ENCODE data around the gene RYR1. TPM values are rescaled to one million over a fixed set of nuclear protein-coding genes. Genes with fewer than 3 reads are reported as not detected.

The RYR1 gene
- total and polyA plus RNA-seq, 2 of the 8 experiments (the other 6 are each of a cell fraction or from before 2014, with no cell fraction given) = 5.8 to 11.8 TPM

DNA sequence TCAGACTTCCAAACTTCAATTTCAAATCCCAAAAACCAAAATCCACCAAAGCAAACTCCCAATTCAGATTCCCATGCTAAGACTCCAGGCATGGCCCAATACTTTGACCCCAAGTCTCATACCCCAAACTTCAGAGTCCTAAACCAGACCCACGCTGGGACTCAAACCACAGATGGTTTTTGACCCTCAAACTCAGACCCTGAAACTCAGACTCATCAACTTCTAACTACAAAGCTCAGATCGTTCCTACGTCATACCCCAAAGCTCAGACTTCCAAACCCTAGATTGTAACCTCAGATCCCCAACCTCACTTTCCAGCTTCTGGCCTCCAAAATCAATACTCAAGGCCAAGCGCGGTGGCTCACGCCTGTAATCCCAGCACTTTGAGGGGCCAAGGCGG, 11.9 kb downstream of the RYR1 start:
- Histone ChIP-seq H4K91ac (replicated peaks; ENCODE audit: insufficient read length, low read length) (no peak overlapping the region), H2AFZ (ENCODE audit: low read length) (no peak overlapping the region), H3K9ac (replicated peaks in 1 of 4; ENCODE audit: extremely low read depth in 1 of 4, low read depth in 3 of 4, low read length in 3 of 4) (no peak overlapping the region), H3K56ac (replicated peaks; ENCODE audit: insufficient read length, low read depth, low read length) (no peak overlapping the region), H4K5ac (ENCODE audit: insufficient read length, low read depth, low read length) (no peak overlapping the region), H3K23ac (ENCODE audit: insufficient read length) (no peak overlapping the region), H2BK120ac (replicated peaks; ENCODE audit: low read depth, low read length) (no peak overlapping the region), H3K27me3 (replicated peaks in 1 of 4; ENCODE audit: control insufficient read depth in 3 of 4, extremely low read depth in 1 of 4, insufficient read depth in 3 of 4, low read length in 3 of 4) (no peaks in the 10 kb centered on the region), H3K79me2 (ENCODE audit: control insufficient read depth in 1 of 2, insufficient read depth in 2 of 2, low read length in 2 of 2) (no peaks in the 10 kb centered on the region), H4K20me1 (replicated peaks in 1 of 2; ENCODE audit: control insufficient read depth in 1 of 2, insufficient read depth in 2 of 2, low read length in 2 of 2) (peaks cover 0 to 2% of the 10 kb centered on the region in 2 experiments), H4K8ac (ENCODE audit: extremely low read depth, insufficient read depth, low read length) (no peak overlapping the region), H2BK15ac (ENCODE audit: low read length) (no peak overlapping the region), H2BK20ac (ENCODE audit: low read length) (no peak overlapping the region), H3K14ac (ENCODE audit: insufficient read length) (no peak overlapping the region), H3K36me3 (ENCODE audit: control insufficient read depth in 2 of 4, insufficient read depth in 4 of 4, low read length in 3 of 4) (peaks cover 4 to 7% (median 5%) of the 10 kb centered on the region in 4 experiments; a peak in 6 of 8 replicates), H3K4me3 (ENCODE audit: extremely low read depth in 1 of 4, insufficient read depth in 2 of 4, low read depth in 3 of 4, low read length in 4 of 4) (no peak overlapping the region), H3K4me2 (ENCODE audit: insufficient read depth in 1 of 2, low read depth in 2 of 2, low read length in 2 of 2) (no peak overlapping the region), H3K27ac (ENCODE audit: low read depth, low read length) (no peak overlapping the region), H3K4me1 (replicated peaks in 1 of 4; ENCODE audit: control insufficient read depth in 3 of 4, insufficient read depth in 4 of 4, low read length in 3 of 4) (peaks cover 0 to 5% (median 3%) of the 10 kb centered on the region in 4 experiments; a peak in 5 of 7 replicates), H3K18ac (ENCODE audit: extremely low read depth, low read length) (no peak overlapping the region), H2BK12ac (ENCODE audit: low read depth, low read length) (no peak overlapping the region), H2BK5ac (ENCODE audit: low read depth, low read length) (no peak overlapping the region), H3K4ac (replicated peaks; ENCODE audit: insufficient read length, low read depth, low read length) (no peak overlapping the region), H3K9me3 (ENCODE audit: insufficient read depth in 2 of 2, low read depth in 1 of 2, low read length in 1 of 2) (no peaks in the 10 kb centered on the region), H2AK5ac (ENCODE audit: low read depth, low read length) (no peak overlapping the region), H3K23me2 (ENCODE audit: low read depth, low read length) (no peaks in the 10 kb centered on the region), H3K79me1 (ENCODE audit: low read depth, low read length) (no peaks in the 10 kb centered on the region; the same call in 1 of the 2 replicates)
- FAIRE-seq (no peak), DNase-seq (ENCODE audit: low read depth in 1 of 2, low spot score in 2 of 2) (no peak)
- WGBS, 2 experiments (ENCODE audit: extremely low coverage in 1 of 2, insufficient coverage in 1 of 2, insufficient read length in 1 of 2, insufficient replicate concordance in 2 of 2, low coverage in 1 of 2, low lambda C conversion rate in 2 of 2, missing lambda C conversion rate in 1 of 2) = 94% methylated on average over 7 of the region's 7 CpGs; no CpG with 5 or more reads in 1 of the 2 experiments
- ChIA-PET CTCF (ENCODE audit: partially characterized antibody) (interaction anchor here (1.2 kb wide), 1 partner anchor 42 kb away, joined by 8 read pairs; the partner anchor contains the start of gene FAM98C), POLR2A (ENCODE audit: partially characterized antibody) (interaction anchor here (0.9 to 1.4 kb wide), 2 partner anchors 8 to 42 kb away, joined by 3 to 4 read pairs; partner anchors contain the start of gene FAM98C)
- TF ChIP-seq POU5F1 (IDR thresholded peaks at IDR 0.05; ENCODE audit: low read depth, low read length) (no peak), CHD1 (IDR thresholded peaks at IDR 0.05; ENCODE audit: low read depth, low read length) (no peak), ASH2L (IDR thresholded peaks at IDR 0.05; ENCODE audit: low read length) (no peak), BACH1 (IDR thresholded peaks at IDR 0.05; ENCODE audit: low read length) (no peak), SRF (IDR thresholded peaks at IDR 0.05; ENCODE audit: low read depth, low read length) (no peak), HDAC2 (IDR thresholded peaks at IDR 0.05; ENCODE audit: borderline replicate concordance in 1 of 2, low read depth in 2 of 2, low read length in 2 of 2) (no peak), SUZ12 (IDR thresholded peaks at IDR 0.05; ENCODE audit: low read length) (no peak), TAF1 (IDR thresholded peaks at IDR 0.05; ENCODE audit: low read depth, low read length) (no peak), PHF8 (conservative IDR thresholded peaks at IDR 0.05; ENCODE audit: low read depth, low read length) (no peak), CBX8 (IDR thresholded peaks at IDR 0.05; ENCODE audit: borderline replicate concordance, low read depth, low read length) (no peak), POLR2AphosphoS5 (IDR thresholded peaks at IDR 0.05; ENCODE audit: low read depth, low read length) (no peak), CBX5 (IDR thresholded peaks at IDR 0.05; ENCODE audit: low read depth, low read length) (no peak), NANOG (IDR thresholded peaks at IDR 0.05; ENCODE audit: insufficient read depth, low read depth, low read length, poor library complexity, severe bottlenecking) (no peak), EGR1 (IDR thresholded peaks at IDR 0.05; ENCODE audit: borderline replicate concordance, low read depth, low read length) (no peak), TEAD4 (IDR thresholded peaks at IDR 0.05; ENCODE audit: low read depth, low read length) (no peak)
